EL (cell line): Measurements from ENCODE around the gene ALG1L2.
"Not testable (repeated sequence)": the region's sequence is repeated elsewhere in the genome, so short reads cannot be mapped to it uniquely, and the experiment has no call there.

Source experiments
- DNase-seq: peaks from one replicate; pipeline ENCODE4 v3.0.0-alpha.2; 2016

Gene ALG1L2

DNA sequence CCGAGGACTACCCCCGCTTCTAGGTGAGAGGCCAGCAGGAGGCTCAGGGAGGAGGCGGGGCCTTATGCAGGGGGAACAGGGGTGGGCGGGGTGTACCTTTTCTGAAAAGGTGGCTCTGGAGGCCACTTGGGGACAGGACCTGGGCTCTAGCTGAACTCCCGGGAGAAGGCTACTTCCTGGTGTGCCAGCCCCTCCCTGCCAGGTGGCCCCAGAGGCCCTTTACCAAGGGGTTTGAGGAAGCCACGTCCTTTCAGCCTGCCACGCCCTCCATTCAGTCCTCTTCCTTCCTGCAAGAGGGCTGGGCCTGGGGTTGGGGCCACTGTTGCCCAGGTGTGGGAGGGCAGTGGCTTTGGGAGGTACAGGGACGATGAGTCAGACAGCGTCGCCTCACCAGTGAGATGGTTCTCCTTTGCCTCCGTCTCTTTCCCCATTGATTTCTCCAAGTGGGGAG lies 12.9 kb downstream of the ALG1L2 start:
- not testable (repeated sequence) for DNase-seq

DNA sequence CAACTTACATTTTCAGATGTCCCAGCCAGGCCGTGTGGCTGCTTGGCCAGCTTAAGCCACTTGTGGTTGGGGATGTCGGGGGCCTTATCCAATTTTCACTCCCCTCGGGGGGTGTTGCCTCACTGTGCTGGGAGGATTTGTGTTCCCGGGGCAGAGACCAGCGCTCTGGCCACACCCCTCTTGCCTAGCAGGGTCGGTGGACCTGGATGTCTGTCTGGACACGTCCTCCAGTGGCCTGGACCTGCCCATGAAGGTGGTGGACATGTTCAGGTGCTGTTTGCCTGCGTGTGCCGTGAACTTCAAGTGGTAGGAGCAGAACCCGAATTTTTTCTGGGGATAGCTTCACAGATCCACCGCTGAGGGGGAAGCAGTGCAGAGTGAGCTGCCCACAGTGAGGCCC lies 14.2 kb downstream of the ALG1L2 start:
- peak; percentile 20 for DNase-seq

DNA sequence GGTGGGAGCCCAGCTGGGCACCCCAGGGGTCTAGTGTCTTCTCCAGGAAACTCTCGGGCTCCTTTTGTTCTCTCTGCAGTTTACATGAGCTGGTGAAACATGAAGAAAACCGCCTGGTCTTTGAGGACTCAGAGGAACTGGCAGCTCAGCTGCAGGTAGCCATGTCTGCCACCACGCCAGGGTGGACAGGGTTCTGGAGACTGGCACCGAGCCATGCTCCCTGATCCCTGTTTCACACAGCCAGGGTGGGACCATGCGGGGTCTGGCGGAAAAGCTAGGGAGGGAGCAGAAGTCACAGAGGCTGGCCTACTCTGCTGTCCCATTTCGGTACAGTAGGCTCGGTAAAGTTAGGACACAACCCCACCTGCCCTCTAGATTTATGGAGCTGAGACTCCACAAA lies 15.5 kb downstream of the ALG1L2 start:
- DNase-seq = not testable (repeated sequence)

DNA sequence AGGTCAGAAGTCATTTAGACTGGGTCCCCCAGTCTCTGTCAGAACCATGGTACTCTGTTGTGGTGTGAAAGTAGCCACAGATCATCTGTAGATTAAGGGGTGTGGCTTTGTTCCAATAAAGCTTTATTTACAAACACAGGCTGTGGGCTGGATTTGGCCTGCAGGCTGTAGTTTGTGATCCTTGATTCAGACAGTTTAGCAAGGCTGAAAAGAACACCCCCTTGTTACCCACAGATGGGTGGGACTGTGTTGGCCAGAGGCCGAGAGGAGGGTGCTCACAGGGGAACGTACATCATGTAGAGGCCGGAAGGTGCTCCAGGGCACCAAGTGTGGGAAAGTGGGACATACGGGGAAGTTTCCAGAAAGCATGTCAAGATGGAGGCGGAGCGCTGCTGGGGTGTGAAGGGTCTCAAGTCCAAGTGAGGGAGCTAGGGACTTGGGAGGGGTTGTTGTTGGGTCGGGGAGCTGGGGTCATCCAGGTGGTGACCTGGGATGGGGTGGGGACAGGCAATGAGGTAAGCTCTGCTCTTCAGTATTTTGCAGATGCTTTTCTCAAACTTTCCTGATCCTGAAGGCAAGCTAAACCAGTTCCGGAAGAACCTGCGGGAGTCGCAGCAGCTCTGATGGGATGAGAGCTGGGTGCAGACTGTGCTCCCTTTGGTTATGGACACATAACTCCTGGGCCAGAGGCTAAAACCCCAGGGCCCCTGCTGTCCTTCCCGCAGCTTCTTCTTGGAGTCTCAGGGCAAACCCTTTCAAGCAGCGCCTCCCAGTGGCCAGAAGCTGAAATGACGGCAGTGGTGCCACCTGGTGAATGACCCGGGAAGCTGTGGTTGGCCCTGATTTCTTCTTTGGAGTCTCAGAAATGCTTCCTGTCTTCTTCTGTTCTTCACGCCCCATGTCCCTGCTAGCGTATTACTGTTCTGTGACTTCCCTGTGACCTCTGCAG lies 16.3 kb downstream of the ALG1L2 start:
- DNase-seq = not testable (repeated sequence)

DNA sequence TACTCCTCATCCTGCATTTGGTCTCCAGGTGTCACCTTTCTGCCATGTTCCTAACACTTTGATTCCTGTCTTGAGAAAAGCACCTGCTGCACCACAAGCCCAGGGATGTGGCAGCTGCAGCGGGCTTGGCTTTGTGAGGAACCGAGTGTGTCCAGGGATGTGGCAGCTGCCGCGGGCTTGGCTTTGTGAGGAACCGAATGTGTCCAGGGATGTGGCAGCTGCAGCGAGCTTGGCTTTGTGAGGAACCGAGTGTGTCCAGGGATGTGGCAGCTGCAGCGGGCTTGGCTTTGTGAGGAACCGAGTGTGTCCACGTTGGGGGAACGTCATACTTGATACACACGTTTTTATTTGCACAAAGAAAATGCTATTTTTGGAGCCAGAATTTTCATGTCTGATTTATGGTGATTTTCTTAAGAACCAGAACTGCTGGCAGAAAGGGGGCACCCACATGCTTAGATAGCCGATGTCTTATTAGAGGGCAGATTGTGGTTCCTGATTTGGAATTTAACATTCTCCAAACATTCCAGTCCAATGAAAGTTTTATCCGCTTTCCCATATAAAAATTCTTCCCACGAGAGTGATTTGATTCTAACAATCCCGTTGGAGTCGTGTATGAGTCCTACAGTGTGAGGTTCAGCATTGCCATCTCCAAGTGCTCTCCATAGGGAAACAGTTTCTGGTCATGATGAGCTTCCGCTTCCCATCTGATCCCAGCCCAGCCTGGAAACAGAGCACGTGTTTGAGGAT lies 17.2 kb downstream of the ALG1L2 start:
- DNase-seq = peak; percentile 57

DNA sequence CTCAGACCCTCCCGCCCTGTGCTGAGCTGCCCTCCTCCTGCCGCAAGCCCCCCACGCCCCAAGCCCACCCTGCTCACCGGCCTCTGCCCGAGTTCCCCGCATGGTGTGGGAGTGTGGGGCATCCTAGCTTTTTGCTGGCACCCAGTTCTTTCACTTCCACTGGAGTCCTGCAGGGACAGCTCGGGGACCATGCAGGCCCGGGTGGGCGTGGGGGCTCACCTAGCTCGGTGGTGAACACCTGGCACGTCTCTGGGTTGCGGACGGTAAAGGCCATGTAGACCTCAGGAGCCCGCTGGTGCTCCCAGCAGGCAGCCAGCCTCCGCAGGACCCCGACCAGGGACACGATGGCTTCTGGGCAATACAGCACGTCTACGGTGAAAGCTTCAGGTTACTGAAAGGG lies 20.9 kb downstream of the ALG1L2 start:
- DNase-seq = not testable (repeated sequence)

DNA sequence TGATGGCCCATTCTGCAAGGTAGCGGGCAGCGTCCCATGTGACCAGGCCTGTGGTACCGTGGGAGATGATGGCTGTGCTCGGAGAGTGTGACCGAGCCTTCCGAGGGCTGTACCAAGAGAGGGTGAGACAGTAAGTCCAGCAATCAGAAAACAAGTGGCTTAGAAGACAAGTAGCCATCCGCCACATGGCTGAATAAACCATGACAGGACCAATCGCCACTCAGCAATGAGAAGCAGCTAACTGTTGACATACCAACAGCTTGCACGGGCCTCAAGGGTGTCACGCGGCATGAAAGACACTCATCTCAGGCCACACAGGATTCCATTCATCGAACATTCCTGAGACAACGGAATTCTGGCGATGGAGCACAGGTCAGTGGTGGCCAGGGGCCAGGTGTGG lies 22.6 kb downstream of the ALG1L2 start:
- DNase-seq = peak; percentile 45

DNA sequence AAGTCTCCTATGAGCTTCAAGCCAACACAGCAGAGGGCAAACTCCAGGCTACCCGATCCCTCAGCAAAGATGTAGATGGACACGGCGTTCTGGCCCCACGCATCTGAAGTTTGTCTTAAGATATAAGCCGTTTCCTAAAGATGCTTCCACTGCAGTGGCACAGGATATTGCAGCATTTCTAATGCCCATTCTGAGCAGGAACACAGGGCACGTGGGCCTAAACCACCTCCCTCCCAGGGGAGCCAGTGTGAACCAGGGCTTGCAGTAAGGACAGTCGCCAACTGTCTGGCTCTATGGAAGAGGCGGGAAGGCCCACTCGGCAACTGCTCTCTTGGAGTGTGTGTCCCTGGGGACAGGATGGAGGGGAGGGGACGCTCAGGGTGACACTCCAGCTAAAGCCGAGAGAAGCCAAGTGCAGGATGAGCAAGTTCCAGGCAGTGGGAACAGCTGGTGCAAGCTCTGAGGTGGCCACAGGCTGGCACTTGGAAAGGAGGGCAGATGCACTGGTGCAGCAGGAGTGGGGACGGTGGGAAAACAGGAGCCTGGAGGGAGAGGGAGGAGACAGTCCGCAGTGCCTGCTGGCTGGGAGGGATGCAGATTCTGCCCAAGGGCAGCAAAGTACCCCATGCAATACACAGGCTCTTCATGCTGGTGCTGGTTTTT lies 25.8 kb downstream of the ALG1L2 start:
- DNase-seq = not testable (repeated sequence)

DNA sequence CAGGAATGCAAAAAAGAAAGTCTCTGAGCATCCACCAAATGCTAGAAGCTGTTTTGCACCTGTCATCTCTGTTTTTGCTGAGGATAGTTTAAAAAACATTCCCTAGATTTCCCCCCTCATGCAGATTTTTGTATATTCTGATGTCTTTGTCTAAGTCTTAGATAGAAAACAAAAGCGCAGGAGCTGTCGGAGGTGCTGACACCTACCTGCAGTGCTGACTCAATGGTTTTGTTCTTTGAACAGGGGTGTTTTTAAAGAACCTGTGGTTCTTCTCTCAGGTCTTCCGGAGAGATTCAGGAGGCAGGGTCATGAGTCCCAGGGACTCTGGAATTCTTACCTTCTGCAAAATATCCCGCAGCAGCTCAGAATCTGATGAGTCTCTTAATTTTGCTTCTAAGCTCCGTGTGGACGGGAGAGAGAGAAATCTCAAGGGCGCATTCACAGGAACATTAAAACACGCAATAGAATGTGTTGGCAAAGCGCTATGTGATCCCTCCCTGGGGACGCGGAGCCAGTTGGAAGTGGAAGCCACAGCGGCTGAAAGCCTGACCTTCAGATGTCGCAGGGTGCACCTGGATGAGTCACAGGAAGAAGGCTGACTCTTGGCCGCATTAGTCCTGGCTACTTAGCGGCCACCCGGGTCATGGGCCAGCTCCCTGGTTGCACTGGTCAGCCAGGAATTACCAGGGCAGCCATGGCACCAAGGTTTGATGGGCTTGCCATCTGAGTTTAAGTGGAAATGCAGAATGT lies 27.4 kb downstream of the ALG1L2 start:
- DNase-seq = not testable (repeated sequence)

DNA sequence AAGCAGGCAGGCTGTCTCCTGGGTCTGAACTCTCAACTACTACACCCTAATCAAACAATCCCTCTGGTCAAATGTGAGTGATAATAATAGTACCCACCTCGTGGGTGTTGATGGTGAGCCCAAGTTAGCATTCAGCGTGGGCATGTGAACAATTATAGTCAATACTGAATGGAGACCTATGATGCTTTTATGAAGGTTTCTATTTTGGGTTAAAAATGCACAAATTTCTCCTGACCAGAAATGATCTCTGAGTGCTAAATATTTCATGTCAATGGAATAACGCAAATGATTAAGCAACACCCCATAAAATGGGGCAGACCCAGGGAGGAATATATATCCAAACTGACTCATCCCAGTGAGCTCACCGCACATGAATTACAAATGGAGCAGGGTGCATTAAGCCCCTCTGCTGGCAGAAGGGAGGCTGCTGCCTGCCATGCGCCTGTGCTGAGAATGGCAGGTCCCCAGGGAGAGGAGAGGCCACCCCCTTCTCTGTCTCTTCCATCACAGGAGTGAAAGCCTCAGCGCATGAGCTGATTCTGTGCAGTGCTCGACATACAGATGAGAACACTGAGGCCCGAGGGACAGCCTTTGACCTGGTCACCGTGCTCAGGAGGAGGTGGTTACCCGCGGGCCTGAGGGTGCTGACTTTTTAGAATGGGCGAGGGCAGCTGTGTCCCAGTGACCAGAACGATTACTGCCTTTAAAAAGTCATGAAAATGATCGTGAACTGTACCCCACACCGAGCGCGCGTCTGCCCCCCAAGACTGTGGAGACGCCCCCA lies 28.9 kb downstream of the ALG1L2 start:
- DNase-seq = peak; percentile 79

DNA sequence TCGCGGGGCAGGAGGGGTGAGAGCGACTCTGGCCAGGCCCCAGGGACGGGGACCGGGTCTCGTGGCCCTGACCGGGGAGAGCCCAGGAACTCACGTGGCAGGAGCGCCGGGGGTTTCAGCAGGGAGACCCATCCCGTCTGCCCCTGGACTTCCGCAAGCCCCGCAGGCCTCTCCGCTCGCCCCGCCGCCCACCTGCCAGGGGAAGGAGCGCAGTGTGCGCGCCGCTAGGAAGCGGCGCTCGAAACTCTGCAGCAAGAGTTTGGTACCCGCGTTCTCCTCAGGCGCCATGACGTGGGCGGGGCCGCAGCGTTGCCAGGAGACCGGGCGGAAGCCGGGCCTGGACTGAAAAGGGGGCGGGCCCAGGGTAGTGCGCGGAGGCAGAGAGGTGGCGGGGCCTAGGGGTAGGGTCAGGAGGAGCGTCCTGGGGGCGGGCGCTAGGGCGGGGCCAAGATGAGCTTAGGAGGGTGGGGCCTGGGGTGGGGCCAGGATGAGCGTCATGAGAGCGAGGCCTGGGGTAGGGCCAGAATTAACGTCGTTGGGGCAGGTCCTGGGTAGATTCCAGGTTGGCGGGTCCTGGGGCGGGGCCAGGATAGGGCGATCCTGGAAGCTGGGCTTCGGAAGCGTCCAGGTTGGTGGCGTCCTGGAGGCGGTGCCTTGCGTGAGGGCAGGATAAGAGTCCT lies 29.7 kb downstream of the ALG1L2 start:
- peak; percentile 98 for DNase-seq

DNA sequence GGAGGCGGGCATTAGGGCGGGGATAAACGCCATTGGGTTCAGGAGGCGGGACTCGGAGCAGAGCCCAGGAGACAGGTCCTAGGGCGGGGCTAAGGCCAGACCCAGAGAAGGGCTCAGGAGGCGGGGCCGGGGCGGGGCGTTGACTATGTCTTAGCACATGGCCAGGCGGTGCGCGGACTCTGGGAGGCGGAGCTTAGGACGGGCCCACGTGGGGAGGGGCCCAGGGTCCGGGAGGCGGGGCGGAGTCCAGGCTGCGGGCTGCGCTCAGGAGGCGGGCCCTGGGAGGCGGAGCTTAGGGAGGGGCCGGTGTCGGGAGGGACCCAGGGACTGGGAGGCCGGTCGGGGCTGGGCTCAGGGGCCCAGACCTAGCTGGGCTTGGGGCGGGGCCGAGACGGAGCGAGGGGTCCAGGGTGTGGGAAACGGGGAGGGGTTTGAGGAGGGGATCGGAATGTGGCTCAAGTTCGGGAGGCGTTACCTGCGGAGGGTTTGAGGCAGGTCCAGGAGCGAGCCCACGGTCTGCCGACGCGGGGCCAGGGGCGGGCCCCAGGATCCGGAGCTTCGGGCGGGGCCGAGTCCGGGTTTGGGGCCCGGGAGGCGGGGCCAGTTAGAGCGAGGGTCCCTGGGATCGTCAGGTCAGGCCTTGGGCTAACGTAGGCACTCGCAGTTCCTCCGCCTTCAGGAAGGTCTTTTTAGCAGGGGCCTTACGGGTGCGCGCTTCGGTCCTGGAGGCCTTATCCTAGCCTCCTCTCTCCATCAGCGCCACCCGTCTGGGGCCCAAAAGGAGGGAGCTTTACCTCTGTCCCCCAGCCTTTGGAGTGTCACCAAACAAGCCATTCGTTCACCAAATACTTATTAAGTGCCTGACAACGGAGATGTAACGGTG lies 30.5 kb downstream of the ALG1L2 start:
- peak; percentile 94 for DNase-seq

DNA sequence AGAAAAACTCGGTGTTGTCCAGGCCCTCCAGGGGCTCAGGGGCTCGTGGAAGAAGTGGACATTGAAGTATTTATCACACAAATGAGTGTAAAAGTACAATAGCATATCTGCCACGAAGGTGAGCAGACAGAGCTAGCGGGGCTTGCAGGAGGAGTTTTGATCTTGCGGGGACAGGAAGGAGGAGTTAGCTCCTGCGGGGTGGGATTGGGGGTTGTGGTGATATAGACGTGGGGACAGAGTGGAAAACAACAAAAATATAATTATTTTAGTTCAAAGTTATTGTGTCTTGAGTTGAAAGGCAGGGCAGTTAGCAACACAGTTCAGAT lies 31.1 kb downstream of the ALG1L2 start:
- not testable (repeated sequence) for DNase-seq

DNA sequence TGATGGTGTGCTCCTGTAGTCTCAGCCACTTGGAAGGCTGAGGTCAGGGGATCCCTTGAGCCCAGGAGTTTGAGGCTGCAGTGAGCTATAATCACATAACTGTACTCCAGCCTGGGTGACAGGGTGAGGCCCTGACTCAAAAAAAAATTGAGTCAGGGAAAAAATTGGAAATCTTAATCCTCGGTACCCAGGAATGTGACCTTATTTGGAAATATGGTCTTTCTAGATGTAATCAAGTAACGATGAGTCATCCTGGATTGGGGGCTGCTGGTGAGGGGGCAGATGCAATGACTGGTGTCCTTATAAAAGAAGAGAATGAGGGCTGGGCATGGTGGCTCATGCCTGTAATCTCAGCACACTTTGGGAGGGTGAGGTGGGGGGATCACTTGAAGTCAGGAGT lies 33.8 kb downstream of the ALG1L2 start:
- not testable (repeated sequence) for DNase-seq

DNA sequence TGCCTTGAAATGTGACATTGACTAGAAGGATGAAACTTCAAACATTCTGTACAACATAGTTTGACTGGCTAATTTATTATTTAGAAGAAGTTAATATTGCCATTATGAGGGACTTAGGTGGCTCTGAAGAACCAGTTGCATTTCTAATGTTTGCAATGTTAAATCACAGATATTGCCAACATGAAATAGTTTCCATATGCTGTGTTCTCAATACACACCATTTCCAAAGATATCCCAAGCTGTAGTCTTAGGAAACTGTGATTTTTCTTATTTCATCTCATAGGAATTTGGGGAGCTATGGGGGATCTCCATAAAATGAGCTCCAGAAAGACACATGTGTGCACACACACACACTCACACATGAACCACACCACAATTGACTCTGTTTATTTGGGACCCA lies 36.3 kb downstream of the ALG1L2 start:
- DNase-seq = no peak

DNA sequence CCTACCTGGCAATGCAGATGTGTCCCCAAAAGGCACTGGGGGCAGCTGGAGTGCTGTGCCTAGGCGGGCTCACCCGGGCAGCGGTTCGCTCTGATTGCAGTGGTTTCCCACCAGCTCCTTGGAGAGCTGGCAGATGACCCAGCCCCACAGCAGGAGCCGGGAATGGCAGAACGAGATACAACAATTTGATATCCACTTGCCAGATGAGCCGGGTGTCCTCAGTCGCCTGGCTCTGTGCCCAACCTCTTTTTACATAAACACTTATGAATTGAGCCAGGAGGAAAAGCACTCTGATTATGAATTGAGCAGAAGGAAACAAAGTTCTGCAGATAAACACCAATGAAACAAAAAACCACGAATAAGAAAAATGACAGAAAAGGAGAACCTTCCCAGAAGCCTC lies 38.2 kb downstream of the ALG1L2 start:
- DNase-seq = not testable (repeated sequence)

DNA sequence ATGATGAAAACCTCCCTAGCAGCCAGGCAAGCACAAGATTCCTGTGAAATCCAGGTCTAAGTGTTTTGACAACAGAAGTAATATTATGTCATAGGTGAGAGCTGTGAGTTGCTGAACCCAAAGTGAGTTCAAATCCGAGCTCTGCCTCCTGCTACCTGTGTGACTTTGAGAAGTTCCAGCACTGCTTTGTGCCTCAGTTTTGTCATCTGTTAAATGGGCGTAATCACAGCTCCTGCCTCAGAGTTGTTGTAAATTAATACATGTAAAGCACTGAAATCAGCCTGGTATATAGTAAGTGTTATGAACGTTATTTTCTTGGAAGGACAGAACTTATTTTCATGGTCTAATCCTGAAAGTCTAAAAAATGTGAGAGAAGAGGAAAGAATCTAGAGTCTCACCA lies 38.7 kb downstream of the ALG1L2 start:
- not testable (repeated sequence) for DNase-seq

DNA sequence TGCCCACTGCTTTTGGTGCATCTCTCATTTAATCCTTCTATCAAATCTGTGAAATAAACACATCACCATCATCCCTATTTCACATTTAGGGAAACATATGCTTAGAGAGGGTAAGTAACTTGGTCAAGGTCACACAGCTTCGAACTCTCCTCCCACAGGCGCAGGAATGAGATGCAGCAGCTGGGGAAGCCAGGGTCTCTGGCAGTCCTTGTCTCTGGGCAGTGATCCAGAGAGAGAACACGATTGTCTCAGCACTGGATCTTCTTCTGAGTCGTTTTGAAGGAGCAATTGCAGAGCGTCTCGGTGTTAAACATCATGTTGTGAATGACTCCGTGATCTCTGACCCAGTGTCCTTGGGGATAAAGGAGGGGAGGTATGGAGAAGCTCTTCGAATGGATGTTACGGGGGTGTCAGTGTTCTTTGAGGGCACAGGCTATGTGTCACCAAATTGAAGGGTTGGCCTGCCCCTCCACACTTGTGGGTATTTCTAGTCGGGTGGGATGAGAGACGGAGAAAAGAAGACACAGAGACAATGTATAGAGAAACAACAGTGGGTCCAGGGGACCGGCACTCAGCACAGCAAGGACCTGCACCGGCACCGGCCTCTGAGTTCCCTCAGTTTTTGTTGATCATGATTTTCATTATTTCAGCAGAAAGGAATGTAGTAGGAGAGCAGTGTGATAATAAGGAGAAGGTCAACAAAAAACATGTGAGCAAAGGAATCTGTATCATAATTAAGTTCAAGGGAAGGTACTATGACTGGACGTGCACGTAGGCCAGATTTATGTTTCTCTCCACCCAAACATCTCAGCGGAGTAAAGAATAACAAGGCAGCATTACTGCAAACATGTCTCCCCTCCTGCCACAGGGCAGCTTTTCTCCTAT lies 41.5 kb downstream of the ALG1L2 start:
- peak; percentile 36 for DNase-seq

DNA sequence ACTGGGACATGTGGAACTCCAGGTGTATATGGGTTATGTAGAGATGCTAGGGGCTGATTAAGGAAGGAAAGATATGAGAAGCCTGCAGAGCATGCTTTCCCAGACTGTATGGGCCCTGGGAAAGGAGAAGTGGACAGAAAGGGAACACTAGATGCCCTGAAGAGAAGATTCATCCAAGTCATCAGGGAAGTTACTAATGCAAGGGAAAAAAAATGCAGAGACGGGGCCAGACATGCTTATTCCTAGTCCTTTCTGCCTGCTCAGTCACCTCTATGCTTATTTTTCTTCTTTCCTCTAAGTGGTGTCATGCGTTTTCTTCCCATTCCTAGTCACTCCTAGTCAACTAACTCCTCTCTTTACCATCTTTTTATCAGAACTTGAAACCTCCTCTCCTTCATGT lies 43.8 kb downstream of the ALG1L2 start:
- DNase-seq = not testable (repeated sequence)
